ENCODE data around the gene IGFN1. TPM values are rescaled to one million over a fixed set of nuclear protein-coding genes. Genes with fewer than 3 reads are reported as not detected.

Gene IGFN1
- total RNA-seq, 1 experiment from 2014 or later = 4.3 TPM

DNA sequence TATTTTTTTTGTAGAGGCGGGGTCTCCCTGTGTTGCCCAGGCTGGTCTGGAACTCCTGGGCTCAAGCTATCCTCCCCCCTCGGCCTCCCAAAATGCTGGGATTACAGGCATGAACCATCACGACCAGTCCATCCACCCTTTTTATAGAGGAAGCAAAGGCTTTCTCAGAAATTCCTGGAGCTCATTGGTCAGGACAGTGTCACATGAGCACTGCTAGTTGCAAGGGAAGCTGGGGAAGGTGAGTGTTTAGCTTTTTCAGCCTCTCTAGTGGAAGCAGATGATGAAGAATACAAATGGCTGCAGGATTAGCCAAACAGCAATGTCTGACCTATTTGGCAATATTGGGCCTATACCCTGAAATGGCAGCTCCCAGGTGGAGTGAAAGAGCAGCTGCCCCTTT lies 8.0 kb downstream of the IGFN1 start:
- Histone ChIP-seq H3K9me2 (ENCODE audit: insufficient read depth) (no peaks in the 10 kb centered on the region), H3F3A (ENCODE audit: insufficient read depth, low read depth) (no peaks in the 10 kb centered on the region), H3K4me1 (replicated peaks; ENCODE audit: insufficient read depth) (no peaks in the 10 kb centered on the region), H4K20me1 (ENCODE audit: insufficient read depth) (no peaks in the 10 kb centered on the region), H3K79me2 (ENCODE audit: low read depth) (no peaks in the 10 kb centered on the region), H3K4me3 (no peak overlapping the region), H2AFZ (no peak overlapping the region), H3K27ac (no peak overlapping the region), H3K36me3 (ENCODE audit: low read depth) (no peaks in the 10 kb centered on the region), H3K4me2 (no peak overlapping the region), H3K27me3 (ENCODE audit: insufficient read depth, low read depth) (no peaks in the 10 kb centered on the region), H3K9me3 (ENCODE audit: insufficient read depth, low read depth) (no peaks in the 10 kb centered on the region)
- DNase-seq = no peak
- no peak for TF ChIP-seq EZH2 (IDR thresholded peaks at IDR 0.05; ENCODE audit: low read depth)
- no peak for TF ChIP-seq CTCF (conservative IDR thresholded peaks at IDR 0.05)
- ChIA-PET CTCF (no interaction called here), POLR2A (ENCODE audit: unreplicated experiment) (no interaction called here)
- no TSS peak for BruUV-seq (replicated peaks)
- intact Hi-C loops (cut with micrococcal nuclease; ENCODE audit: unreplicated experiment) = no loop called here

GRCh38 chr1:201205036-201205435 lies 14.4 kb downstream of the IGFN1 start:
- intact Hi-C loops (cut with micrococcal nuclease; ENCODE audit: unreplicated experiment) = no loop called here
- Histone ChIP-seq H3K4me3 (no peak overlapping the region), H3K27ac (no peak overlapping the region), H2AFZ (no peak overlapping the region), H3K27me3 (ENCODE audit: insufficient read depth, low read depth) (no peaks in the 10 kb centered on the region), H3K9me3 (ENCODE audit: insufficient read depth, low read depth) (no peaks in the 10 kb centered on the region), H3F3A (ENCODE audit: insufficient read depth, low read depth) (no peaks in the 10 kb centered on the region), H3K4me1 (replicated peaks; ENCODE audit: insufficient read depth) (no peaks in the 10 kb centered on the region), H3K79me2 (ENCODE audit: low read depth) (no peaks in the 10 kb centered on the region), H3K36me3 (ENCODE audit: low read depth) (no peaks in the 10 kb centered on the region), H3K9me2 (ENCODE audit: insufficient read depth) (no peaks in the 10 kb centered on the region), H4K20me1 (ENCODE audit: insufficient read depth) (no peaks in the 10 kb centered on the region), H3K4me2 (no peak overlapping the region)
- CTCF ChIA-PET = no interaction called here
- BruUV-seq (replicated peaks) = no TSS peak
- POLR2A ChIA-PET (ENCODE audit: unreplicated experiment) = no interaction called here
- TF ChIP-seq CTCF (conservative IDR thresholded peaks at IDR 0.05) = no peak
- no peak for TF ChIP-seq EZH2 (IDR thresholded peaks at IDR 0.05; ENCODE audit: low read depth)
- DNase-seq = no peak

DNA sequence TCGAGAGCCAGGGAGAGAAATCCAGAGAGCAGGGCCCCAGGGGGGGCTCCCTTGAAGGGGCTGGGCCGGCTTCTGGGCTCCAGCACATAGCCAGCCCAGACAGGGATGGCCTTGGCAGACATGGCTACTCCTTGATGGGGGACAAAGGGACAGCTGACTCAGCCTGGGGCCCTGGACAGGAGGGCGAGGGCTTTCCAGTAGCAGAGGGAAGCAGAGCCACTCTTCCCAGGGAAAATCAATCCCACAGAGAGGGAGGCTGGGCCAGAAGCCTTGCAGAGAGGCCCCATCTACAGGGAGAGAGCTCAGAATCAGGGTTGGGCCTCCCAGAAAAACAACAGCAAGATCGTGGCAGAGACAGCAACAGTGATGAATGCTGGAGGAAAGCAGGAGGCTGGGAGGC lies 15.6 kb downstream of the IGFN1 start:
- Histone ChIP-seq H3K27ac (no peak overlapping the region), H3K4me2 (no peak overlapping the region), H3F3A (ENCODE audit: insufficient read depth, low read depth) (no peaks in the 10 kb centered on the region), H3K9me3 (ENCODE audit: insufficient read depth, low read depth) (no peaks in the 10 kb centered on the region), H3K4me3 (no peak overlapping the region), H3K9me2 (ENCODE audit: insufficient read depth) (no peaks in the 10 kb centered on the region), H2AFZ (no peak overlapping the region), H3K27me3 (ENCODE audit: insufficient read depth, low read depth) (no peaks in the 10 kb centered on the region), H3K4me1 (replicated peaks; ENCODE audit: insufficient read depth) (no peaks in the 10 kb centered on the region), H3K79me2 (ENCODE audit: low read depth) (no peaks in the 10 kb centered on the region), H4K20me1 (ENCODE audit: insufficient read depth) (no peaks in the 10 kb centered on the region), H3K36me3 (ENCODE audit: low read depth) (no peaks in the 10 kb centered on the region)
- no TSS peak for BruUV-seq (replicated peaks)
- intact Hi-C loops (cut with micrococcal nuclease; ENCODE audit: unreplicated experiment) = no loop called here
- POLR2A ChIA-PET (ENCODE audit: unreplicated experiment) = no interaction called here
- no peak for DNase-seq
- no peak for TF ChIP-seq EZH2 (IDR thresholded peaks at IDR 0.05; ENCODE audit: low read depth)
- CTCF ChIA-PET = no interaction called here

DNA sequence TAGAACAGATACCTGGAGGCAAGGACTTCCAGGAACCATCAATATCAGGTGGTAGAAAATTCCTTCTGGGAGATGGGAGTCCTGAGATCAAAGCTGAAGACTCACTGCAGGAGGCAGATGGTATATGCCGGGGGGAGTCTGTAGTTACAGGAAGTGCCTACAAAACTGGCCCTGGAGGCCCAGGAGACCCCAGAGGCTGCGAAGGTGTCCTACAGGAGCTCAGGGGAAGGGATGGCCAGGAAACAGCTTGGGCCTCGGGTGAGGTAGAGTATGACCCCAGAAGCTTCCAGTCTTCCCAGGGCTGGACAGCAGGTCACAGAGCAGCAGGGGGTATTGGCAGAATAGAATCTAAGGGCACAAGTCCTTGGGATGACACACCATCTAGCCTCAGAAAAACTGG lies 16.4 kb downstream of the IGFN1 start:
- POLR2A ChIA-PET (ENCODE audit: unreplicated experiment) = no interaction called here
- H3K27ac ChIP-seq = no peak overlapping the region
- CTCF ChIA-PET = no interaction called here
- DNase-seq = no peak
- intact Hi-C loops (cut with micrococcal nuclease; ENCODE audit: unreplicated experiment) = no loop called here
- no peaks in the 10 kb centered on the region for H3K36me3 ChIP-seq (ENCODE audit: low read depth)
- H3K27me3 ChIP-seq (ENCODE audit: insufficient read depth, low read depth) = no peaks in the 10 kb centered on the region
- H3K9me2 ChIP-seq (ENCODE audit: insufficient read depth) = no peaks in the 10 kb centered on the region
- H3K4me3 ChIP-seq = no peak overlapping the region
- no peaks in the 10 kb centered on the region for H3K79me2 ChIP-seq (ENCODE audit: low read depth)
- TF ChIP-seq CTCF (conservative IDR thresholded peaks at IDR 0.05) (no peak), EZH2 (IDR thresholded peaks at IDR 0.05; ENCODE audit: low read depth) (no peak)
- no peak overlapping the region for H3K4me2 ChIP-seq
- BruUV-seq (replicated peaks) = no TSS peak
- H3F3A ChIP-seq (ENCODE audit: insufficient read depth, low read depth) = no peaks in the 10 kb centered on the region
- H3K9me3 ChIP-seq (ENCODE audit: insufficient read depth, low read depth) = no peaks in the 10 kb centered on the region
- H4K20me1 ChIP-seq (ENCODE audit: insufficient read depth) = no peaks in the 10 kb centered on the region
- no peak overlapping the region for H2AFZ ChIP-seq
- H3K4me1 ChIP-seq (replicated peaks; ENCODE audit: insufficient read depth) = no peaks in the 10 kb centered on the region
